Anterior cingulate cortex (tissue), 58 donors: ENCODE data around the gene HIF3A.
A peak's percentile ranks its signal among the peaks of the same experiment; 100 is the strongest.
"Not testable (repeated sequence)": the region's sequence is repeated elsewhere in the genome, so short reads cannot be mapped to it uniquely, and the experiment has no call there.

Experiments
- DNase-seq, 58 donors: peaks; one replicate each; lab custom pipeline; 2025; lab: John Stamatoyannopoulos, UW

Gene HIF3A

DNA sequence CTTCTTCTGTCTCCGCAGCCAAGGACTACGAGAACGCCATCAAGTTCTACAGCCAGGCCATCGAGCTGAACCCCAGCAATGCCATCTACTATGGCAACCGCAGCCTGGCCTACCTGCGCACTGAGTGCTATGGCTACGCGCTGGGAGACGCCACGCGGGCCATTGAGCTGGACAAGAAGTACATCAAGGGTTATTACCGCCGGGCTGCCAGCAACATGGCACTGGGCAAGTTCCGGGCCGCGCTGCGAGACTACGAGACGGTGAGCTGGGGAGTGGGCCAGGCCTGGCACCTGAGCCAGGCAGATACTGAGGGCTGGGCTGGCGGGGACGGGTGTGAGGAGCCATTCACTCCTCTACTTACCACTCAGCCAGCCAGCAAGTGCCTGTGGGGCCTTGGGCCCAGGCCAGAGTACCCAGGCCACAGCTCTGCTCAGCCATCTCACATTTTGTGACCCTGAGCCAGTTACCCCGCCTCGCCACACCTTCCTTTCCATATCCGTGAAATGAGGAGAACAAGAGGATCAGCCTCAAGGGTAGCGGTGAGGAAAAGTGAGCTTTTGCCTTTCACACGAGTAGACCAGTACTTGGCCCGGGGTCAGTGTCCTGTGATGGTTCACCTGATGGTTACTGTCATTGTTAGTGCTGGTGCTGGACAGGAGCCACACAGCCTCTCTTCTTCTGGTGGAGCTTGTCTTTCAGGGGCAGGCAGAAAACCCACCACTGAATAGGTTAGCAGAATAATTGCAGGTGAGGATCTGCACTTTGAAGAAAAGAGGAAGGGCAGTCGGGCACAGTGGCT lies 57.1 kb downstream of the HIF3A start:
- no peak for DNase-seq

DNA sequence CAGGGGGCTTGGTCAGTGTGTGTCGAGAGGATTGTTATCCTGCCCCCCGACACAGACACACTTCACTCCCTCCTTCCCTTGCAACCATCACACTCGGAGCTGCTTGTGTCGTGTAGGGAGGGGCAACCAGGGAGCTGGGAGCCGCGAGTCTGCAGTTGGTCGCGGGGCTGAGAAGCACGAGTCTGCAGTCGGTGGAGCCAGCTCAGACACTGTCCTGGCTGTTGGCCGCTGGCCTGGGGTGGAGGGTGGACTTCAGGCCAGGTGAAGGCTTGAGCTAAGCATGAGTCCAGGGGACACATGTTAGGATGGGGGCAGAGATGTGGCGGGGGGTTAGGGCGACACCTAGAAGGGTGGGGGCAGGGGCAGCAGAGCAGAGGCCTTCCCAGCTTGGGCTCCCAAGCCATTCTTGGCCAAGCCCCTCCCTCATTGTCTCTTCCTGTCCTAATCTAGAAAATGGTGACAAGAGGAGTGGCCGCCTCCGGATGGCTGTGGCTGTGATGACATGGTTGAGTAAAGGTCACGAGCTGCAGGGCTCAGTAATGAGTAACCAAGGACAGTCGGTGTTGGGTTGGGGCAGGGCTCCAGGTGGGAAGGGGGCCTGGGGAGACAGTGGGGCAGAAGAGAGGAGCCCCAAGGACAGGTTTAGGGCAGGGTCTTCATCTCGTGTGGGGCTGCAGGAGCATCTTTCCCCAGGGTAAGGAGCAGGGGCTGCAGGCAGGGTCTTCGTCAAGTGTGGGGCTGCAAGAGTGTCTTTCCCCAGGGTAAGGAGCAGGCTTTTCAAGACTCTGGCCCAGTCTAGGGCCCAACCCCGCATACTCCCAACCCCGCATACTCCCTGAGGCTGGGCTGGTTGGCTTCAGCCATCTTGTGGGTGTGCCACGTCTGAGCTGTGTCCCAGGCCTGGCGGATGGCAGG lies 58.6 kb downstream of the HIF3A start:
- no peak for DNase-seq

DNA sequence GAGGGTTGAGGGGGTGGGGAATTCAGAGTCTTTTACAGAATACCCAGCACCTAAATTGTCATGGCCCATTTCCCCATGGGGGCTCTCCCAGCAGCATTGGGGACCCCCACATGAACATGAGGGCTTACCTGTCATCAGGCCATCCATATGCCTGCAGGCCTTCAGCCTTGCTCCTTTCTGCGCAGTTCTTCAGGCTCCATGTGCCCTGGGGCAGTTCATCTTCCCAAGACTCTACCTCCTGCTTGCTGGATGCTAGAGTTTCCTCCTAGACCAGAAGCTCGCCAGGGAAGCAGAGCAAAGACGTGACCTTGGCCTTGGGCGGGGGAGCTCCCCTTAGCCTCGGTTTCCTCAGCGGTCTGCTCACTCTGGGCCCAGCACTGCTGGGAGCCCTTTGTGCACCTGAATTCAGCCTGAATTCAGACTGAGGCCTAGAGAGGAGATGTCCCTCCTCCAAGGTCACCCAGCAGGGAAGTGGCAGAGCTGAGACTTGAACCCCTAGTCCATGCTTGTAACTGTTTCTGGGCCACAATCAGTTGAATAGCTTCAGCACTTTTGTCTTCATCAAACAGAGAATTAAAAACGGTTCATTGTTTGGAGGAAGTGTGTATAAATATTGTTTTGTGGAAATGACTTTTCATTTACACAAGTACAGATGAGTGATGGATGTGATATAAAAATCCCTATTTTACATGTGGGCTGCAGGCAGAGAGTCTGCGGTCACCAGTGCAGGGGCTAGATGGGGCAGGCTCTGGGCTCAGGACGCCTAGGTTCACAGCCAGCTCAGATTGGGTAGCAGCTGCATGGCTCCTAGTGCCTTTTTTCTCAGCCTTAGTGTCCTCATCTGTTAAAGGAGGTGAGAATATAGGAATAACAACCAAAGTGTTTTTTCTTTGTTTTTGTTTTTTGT lies 59.6 kb downstream of the HIF3A start:
- no peak for DNase-seq

DNA sequence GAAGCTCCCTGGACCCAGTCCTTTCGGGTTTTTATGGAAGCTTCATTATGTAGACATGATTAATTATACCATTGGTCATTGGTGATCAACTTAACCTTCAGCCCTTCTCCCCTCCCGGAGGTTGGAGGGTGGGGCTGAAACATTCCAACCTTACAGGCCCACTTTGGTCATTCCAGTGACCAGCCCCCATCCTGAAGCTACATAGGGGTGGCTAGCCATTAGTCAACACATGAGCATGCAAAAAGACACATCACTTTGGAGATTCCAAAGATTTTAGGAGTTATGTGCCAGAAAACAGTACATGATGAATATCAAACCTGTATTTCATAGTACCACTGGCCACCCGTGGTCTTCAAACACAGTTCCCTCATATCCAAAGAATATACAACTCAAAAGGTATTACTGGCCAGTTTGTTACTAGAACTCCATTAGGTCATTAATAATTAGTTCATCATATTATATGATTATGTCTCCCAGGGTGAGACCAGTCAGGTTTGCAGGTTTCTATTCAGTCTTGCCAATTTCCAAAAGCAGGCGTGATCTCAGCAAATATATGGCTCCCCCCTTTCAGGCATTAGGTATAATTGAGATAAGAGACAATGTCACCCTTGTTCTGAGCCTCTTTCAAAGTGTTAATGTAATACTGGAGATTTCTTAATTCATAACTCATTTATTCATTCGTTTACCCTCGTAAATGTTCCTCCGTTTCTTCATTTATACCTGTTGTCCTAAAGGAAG lies 61.2 kb downstream of the HIF3A start:
- no peak for DNase-seq

DNA sequence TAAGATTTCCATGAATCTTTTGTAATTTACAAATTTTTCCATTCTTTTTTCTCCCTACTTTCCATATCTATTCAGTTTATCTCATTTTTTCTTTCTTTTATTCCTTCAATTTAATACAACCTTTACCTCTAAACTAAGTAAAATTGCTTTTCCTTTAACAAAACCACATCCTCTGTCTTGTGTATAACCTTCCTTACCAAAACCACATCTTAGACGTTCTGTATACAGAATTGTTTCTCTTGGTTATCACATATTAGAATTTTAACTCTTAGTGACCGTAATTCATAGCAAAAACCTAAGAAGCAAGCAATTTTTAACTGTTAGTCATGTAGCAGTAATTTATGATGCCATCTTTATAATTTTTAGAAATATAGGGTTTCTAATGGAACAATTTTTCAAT lies 65.1 kb downstream of the HIF3A start:
- no peak for DNase-seq

DNA sequence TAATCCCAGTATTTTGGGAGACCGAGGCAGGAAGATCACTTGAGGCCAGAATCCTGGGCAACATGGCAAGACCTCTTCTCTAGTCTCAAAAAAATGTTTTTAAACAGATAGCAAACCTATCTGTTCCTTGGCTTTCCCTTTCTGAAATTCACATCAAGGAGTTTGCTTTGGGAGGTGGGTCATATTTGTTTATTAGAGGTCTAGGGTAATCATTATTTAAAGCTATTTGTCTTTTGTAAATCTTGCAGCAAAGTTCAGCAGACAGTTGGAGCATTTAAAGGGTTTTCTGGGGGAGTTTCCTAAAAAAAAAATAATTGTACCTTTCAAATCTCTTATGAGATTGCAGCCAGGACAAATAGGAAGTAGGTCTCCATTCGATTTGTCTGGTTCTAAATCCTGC lies 67.5 kb downstream of the HIF3A start:
- DNase-seq = no peak

DNA sequence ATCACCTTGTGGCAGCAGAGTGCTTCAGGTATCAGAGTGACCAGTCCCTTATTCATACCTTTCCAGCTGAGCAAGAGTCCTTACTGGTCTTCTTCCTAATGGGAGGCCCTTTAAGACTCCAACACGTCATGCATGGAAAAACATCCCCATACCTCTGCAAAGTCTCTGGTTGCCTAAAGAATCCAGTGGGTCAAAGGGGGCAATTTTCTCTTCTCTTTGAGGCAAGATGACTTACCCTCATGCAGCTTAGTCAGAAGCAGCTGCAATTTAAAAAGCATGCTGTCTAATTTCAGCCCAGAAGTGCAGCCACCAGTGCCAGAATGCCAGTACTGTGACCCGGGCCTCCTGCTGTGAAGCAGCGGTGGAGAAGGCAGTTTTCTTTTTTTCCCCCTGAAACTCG lies 68.7 kb downstream of the HIF3A start:
- no peak for DNase-seq

DNA sequence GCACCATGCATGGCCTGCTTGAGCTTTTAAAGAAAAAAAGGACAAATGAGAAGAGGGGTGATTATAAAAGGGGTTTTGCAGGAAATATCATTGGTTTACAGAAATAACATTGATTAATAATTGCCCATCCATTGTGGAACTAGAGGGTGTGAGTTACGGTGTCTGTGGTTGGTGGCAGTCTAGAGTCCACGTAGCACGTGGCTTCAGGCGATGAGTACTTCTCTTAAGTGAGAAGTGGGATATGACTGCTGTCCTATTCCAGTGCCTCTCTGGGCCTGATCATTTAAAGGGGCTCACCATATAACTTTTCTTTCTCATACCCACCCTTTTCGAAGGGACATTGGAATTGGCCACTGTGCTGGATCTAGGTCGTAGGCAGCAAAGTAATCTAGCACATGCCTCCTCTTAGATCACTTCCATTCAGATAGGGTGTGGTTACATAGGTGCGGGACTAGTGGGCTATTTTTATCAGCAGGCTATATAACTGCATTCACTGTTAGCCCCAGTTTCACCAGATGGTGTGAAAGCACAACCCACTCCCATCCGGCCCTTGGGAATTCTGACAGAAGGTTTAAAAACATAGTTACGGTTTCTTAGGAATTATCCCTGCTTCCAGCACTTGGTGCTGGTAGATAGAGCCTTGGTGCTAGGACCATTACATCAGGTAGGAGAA lies 69.9 kb downstream of the HIF3A start:
- peak in 2 of 58 donors; percentile 9 to 53 for DNase-seq

DNA sequence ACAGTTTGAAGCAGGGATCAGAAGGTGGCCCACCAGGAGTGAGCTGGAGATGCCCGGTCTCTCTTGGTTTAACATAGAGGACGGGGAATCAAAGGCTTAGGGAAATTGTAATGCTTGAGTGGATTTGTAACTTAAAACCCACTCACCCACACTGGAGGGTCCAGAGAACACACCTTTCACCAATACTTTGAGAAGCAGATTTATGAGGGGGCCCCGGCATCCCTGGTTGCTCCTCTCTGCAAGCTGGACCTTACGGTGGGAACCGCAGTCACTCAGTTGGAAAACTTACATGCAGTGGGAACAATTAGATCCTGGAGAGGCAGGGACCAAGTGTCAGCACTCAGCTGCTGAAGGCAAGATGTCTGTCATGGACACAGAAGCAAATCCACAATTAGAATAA lies 70.6 kb downstream of the HIF3A start:
- DNase-seq = no peak

DNA sequence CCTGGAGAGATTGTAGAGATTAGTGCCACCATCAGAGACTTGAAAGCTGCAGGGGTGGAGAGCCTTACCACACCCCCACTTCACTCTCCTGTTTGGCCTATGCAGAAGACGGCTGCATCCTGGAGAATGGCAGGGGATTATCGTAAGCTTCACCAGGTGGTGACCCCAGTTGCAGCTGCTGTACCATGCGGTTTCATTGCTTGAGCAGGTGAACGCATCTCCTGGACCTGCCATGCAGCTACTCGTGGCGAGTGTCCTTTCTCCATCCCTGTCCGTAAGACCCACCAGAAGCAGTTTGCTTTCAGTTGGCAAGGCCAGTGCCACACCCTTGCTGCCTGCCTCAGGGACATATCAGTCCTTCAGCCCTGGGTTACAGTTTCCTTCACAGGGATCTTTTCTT lies 71.3 kb downstream of the HIF3A start:
- no peak for DNase-seq

DNA sequence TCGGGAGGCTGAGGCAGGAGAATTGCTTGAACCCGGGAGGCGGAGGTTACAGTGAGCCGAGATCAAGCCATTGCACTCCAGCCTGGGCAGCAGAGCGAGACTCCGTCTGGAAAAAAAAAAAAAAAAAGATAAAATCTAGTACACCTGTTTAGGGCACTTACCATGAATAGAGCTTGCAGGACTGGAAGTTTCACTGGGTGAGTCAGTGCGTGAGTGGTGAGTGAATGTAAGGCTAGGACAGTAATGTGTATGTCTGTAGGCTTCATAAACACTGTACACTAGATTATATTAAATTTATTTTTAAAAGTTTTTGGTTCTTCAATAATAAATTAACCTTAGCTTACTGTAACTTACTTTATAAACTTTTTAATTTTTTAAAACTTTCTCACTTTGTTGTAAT lies 73.0 kb downstream of the HIF3A start:
- DNase-seq = no peak

DNA sequence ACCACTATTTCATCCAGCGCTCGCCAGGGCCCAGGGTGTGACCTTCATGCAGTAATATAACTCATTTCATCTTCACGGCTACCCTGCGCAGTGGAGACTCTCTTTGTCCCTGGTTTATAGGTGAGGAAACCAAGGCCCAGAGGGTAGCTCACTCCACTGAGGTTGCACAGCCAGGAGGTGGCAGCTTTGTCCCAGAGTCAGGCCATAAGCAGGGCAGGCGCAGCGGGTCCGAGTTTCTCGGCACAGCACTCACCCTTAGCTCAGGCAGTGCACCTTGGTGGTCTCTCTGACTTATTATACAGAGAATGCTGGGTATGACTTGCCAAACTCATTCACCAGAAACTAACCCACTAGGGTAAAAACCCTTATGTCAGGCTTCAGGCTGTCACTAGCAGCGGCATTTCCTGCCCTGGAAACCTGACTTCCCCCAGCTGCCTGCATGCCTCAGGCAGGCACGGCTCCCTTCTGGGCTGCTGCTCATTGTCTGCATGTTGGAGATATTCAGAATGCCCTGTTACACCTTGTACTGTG lies 74.6 kb downstream of the HIF3A start:
- DNase-seq = no peak

DNA sequence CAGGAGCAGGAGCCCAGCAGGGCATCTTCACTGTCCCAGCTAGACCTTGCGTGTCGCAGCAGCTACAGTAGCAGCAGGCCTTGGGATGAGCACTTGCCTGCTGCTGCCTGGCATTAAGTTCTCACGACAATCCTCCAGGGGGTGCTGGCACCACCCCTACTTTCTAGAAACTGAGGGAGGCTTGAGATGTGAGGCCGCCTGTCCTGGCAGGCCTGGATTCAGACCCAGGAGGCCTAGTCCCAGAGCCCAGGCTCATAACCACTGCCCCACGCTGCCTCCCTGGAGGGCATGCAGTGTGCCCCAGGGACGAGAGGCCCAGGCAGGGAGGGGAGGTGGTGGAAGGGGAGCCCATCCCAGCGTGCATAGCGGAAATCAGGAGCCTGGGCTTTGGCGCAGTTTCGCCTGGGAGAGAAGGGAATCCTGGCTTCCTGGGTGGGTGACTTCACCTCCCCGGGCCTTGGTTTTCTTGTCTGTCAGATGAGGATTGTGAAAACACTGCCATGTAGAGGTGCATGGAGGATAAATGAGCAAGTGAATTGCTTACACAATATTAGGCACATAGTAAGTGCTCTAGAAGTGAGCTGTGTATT lies 76.2 kb downstream of the HIF3A start:
- peak in 3 of 58 donors; percentile 8 to 19 (median 10) for DNase-seq

DNA sequence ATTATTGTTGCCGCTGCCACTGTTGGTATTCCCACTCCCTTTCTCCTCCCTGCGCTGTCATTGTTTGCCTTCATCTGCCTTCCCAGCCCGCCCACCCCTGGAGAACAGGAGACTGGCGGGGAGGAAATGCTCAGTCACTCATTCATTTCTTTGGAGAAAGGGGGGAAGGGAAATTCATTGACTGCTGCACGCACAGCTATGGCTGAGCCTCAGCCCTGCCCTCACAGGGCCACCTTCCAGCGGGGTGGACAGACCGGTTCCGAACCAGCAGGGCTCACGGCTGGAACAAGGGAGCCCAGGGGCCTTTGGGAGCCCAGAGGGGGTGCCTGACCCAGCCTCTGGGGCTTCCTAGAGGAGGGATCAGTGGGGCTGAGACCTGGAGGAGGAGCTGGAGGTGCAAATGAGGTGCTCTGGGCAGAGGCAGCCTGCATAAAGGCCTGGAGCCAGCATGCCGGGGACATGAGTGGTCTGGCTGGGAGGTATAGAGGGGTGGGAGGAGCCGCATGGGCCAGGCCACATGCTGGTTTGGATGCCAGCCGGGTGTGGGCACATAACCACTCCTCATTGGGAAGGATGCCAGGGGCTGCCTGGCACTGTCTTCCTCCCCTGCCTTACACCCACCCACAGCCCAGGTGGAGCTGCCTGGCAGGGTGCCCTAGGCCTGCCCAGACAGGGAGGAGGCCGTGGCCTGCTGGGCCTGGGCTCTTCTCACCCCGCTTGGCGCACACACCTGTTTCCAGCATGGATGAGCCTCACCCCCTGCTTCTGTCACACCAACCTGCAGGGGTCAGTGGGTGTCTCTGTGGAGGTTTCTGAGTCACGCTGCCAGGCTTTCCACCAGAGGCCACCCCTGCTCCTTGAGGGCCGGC lies 76.9 kb downstream of the HIF3A start:
- peak in 31 of 58 donors; percentile 7 to 72 (median 28) for DNase-seq

DNA sequence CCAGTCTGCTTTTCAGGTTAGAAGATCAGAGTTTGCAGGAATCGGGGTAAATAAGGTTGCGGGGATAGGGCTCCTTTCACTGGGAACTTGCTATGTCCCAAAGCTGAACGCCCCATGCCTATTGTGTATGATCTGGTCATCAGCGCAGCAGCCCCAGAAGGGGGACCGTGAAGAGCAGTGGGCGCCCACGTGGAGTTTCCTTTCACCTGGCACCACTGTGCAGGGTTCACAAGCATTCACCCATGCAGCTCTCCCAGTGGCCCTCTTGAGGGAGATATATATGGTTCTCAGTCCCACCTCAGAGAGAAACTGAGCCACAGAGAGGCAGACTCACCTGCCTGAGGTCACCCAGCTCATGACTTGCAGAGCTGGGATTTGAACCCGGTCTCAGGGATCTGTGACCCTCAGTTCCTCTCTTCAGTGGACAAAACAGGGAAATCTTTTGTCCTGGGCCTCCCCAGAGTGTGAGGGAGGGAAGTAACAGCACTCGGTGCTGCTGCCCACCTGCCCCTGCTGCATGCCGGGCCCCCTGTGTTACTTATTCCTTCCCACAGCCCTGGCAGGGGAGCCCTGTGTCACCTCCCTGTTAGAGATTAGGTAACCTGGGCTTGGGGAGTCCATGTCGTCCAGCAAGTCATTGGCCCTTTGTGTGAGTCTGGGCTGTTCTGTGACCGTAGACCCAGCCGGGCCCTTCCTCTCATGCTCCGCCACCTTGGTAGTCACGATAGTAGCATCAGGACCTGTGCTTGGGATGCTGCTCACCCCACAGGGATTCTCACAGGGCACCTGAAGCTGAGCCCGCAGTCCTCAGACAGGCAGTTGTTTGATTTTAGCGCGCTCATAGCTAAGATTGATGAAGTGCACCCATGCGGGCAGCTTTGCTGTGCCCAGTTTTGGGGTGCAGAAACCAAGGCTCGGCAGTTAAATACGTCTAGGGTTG lies 78.0 kb downstream of the HIF3A start:
- DNase-seq = no peak

DNA sequence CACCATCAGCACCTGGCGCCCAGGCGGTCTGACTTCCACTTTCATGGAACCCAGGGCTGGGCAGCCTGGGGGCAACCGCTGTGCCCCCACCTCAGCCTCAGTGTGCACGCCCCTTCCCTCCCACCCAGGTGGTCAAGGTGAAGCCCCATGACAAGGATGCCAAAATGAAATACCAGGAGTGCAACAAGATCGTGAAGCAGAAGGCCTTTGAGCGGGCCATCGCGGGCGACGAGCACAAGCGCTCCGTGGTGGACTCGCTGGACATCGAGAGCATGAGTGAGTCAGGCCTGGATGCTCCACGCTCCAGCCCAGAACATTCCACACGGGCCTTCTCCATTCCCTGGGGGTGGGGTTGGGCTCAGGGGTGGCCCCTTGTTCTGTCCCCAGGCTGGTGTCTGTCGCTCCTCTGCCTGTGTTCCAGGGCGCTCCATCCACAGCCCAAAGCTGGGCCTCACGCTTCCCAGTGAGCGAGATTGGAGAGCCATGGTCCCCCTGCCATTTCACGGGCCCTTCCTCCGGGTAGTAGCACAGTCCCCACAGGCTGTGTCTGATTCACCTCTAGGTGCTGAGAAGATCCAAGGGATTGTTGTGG lies 78.7 kb downstream of the HIF3A start:
- not testable (repeated sequence) for DNase-seq
